B cell (primary cell): ENCODE measurements around the gene TM4SF5. TPM values are rescaled to one million over a fixed set of nuclear protein-coding genes. Genes with fewer than 3 reads are reported as not detected.

Source experiments
- ATAC-seq: fragments of 200-7000 bp; cut with Tn5 transposase; one replicate; pipeline ENCODE4 v1.10.0; 2021; ENCODE audit warnings: low read depth, mild to moderate bottlenecking, moderate number of reproducible peaks, moderate library complexity
- CTCF ChIA-PET: fragments of 350-600 bp; sonication (Branson Sonifier 250); formaldehyde crosslinking; loops from one replicate; lab custom pipeline; 2021; ENCODE audit warnings: antibody characterized with exemption, inconsistent platforms; lab: Charles Lee
- POLR2A ChIA-PET: fragments of 350-600 bp; sonication (Branson Sonifier 250); formaldehyde crosslinking; loops from one replicate; lab custom pipeline; 2021; ENCODE audit warnings: antibody characterized with exemption; lab: Charles Lee
- DNase-seq: peaks from one replicate; pipeline ENCODE4 v3.0.0; 2013
- H2AFZ ChIP-seq: 2 replicates; pipeline ENCODE4 v1.6.1; 2012; ENCODE audit warnings: mild to moderate bottlenecking, low read depth, low read length; ENCODE audit not compliant: insufficient read depth, poor library complexity, severe bottlenecking
- H3K27ac ChIP-seq, 2 donors: 1 replicate in 1 of 2; 2 replicates in 1 of 2; pipeline ENCODE4 v1.5.1; 2012 to 2013; ENCODE audit warnings: low read length in 2 of 2, mild to moderate bottlenecking in 2 of 2, moderate library complexity in 1 of 2
- H3K27me3 ChIP-seq, 4 experiments: fragments of 200-600 bp in 1 of 4; sonication (generic) in 1 of 4; replicated peaks in 1 of 4; 1 replicate in 2 of 4; 2 replicates in 2 of 4; pipeline versions ENCODE4 v1.6.1 to v1.7.0; 2013 to 2016; ENCODE audit warnings: low read length in 3 of 4, mild to moderate bottlenecking in 2 of 4, mixed read lengths in 1 of 4, moderate library complexity in 1 of 4; ENCODE audit not compliant: insufficient read depth in 4 of 4, control insufficient read depth in 3 of 4; ENCODE audit errors: control extremely low read depth in 1 of 4
- H3K36me3 ChIP-seq, 2 experiments: replicated peaks in 1 of 2; 1 replicate in 1 of 2; 2 replicates in 1 of 2; pipeline versions ENCODE4 v1.6.1 to v1.7.1; 2013; ENCODE audit warnings: low read length in 1 of 2; ENCODE audit not compliant: insufficient read depth in 2 of 2, control insufficient read depth in 1 of 2; ENCODE audit errors: control extremely low read depth in 1 of 2, extremely low read depth in 1 of 2
- H3K4me1 ChIP-seq, 2 donors: fragments of 200-600 bp in 1 of 2; sonication (generic) in 1 of 2; 1 replicate in 1 of 2; 2 replicates in 1 of 2; pipeline versions ENCODE4 v1.5.1 to v1.6.1; 2013 to 2017; ENCODE audit warnings: low read length in 2 of 2; ENCODE audit not compliant: control insufficient read depth in 2 of 2, insufficient read depth in 2 of 2
- H3K4me2 ChIP-seq: replicated peaks from 2 replicates; pipeline ENCODE3; 2012; ENCODE audit warnings: mild to moderate bottlenecking, low read depth, low read length; ENCODE audit not compliant: poor library complexity, severe bottlenecking
- H3K4me3 ChIP-seq, 5 experiments: fragments of 200-600 bp in 1 of 5; sonication (generic) in 1 of 5; 1 replicate in 3 of 5; 2 replicates in 2 of 5; pipeline versions ENCODE4 v1.5.1 to v1.7.0; 2011 to 2016; ENCODE audit warnings: low read length in 4 of 5, mild to moderate bottlenecking in 4 of 5, low read depth in 2 of 5, control low read depth in 1 of 5, moderate library complexity in 1 of 5; ENCODE audit not compliant: insufficient read depth in 1 of 5; ENCODE audit errors: control extremely low read depth in 1 of 5, extremely low read depth in 1 of 5
- H3K79me2 ChIP-seq: fragments of 200-600 bp; sonication (generic); one replicate; pipeline ENCODE4 v1.6.0; 2016; ENCODE audit warnings: low read length; ENCODE audit not compliant: control insufficient read depth, insufficient read depth
- H3K9ac ChIP-seq: fragments of 200-600 bp; sonication (generic); 2 replicates; pipeline ENCODE4 v1.6.1; 2017; ENCODE audit warnings: mild to moderate bottlenecking, low read length, moderate library complexity
- H3K9me3 ChIP-seq, 3 donors: one replicate each; pipeline versions ENCODE4 v1.6.1 to v1.7.1; 2013; ENCODE audit warnings: low read length in 2 of 3; ENCODE audit not compliant: control insufficient read depth in 2 of 3, insufficient read depth in 1 of 3; ENCODE audit errors: control extremely low read depth in 1 of 3
- H4K20me1 ChIP-seq: 2 replicates; pipeline ENCODE4 v1.6.0; 2012; ENCODE audit warnings: mild to moderate bottlenecking, low read length; ENCODE audit not compliant: insufficient read depth, control insufficient read depth, poor library complexity, severe bottlenecking
- H3K27ac Mint-ChIP-seq: one replicate; pipeline ENCODE4 v1.8.0; 2021; ENCODE audit warnings: mixed read lengths
- H3K27me3 Mint-ChIP-seq: one replicate; pipeline ENCODE4 v1.8.0; 2021; ENCODE audit warnings: mixed read lengths
- H3K4me1 Mint-ChIP-seq: one replicate; pipeline ENCODE4 v1.8.0; 2021; ENCODE audit warnings: mixed read lengths
- H3K4me3 Mint-ChIP-seq: one replicate; pipeline ENCODE4 v1.8.0; 2021; ENCODE audit warnings: mixed read lengths
- H3K9me3 Mint-ChIP-seq: one replicate; pipeline ENCODE4 v1.8.0; 2022; ENCODE audit warnings: mixed read lengths; ENCODE audit not compliant: insufficient read depth
- CTCF ChIP-seq: fragments of 200-600 bp; IDR thresholded peaks from one replicate; pipeline ENCODE4 v1.8.0; 2022; ENCODE audit warnings: antibody characterized with exemption, mild to moderate bottlenecking
- EZH2 ChIP-seq: IDR thresholded peaks from 2 replicates; pipeline ENCODE4 v1.6.1; 2012; ENCODE audit warnings: borderline replicate concordance, low read depth, mild to moderate bottlenecking, moderate library complexity, low read length; ENCODE audit not compliant: insufficient read depth, poor library complexity, severe bottlenecking
- WGBS: methylation state at CpG from one replicate; pipeline ENCODE4 v1.1.5; 2013; ENCODE audit warnings: missing lambda C conversion rate; ENCODE audit not compliant: insufficient coverage; 5-methylcytosine and 5-hydroxymethylcytosine counted together
- intact Hi-C: fragments of 100-400 bp; cut with micrococcal nuclease; formaldehyde crosslinking; loops from one replicate; pipeline ENCODE4 v1.10.0; 2022
- polyA plus RNA-seq: library from polyadenylated mRNA; depleted of rRNA; stranded (reverse); fragments of >200 nt; gene quantifications from 2 replicates; pipeline ENCODE4 v1.2.3, GENCODE V29; 2012
- total RNA-seq, 2 donors: library from RNA; stranded (reverse); fragments of 120-200 nt in 1 of 2; gene quantifications; 1 replicate in 1 of 2; 2 replicates in 1 of 2; pipeline versions ENCODE4 v1.2.3 to v1.2.4, GENCODE V29; 2013 to 2022

TM4SF5 gene
- total and polyA plus RNA-seq, 2 donors (not counting 1 experiment from before 2014, with no cell fraction given): not detected

- TF ChIP-seq EZH2 (no peak), CTCF (peak; percentile 81)
- DNase-seq: peak; percentile 89
- Mint-ChIP-seq H3K27ac (peak overlapping the region; percentile 93), H3K4me3 (peak overlapping the region; percentile 94), H3K4me1 (peaks cover 30% of the 10 kb centered on the region), H3K27me3 (peaks cover 27% of the 10 kb centered on the region), H3K9me3 (no peaks in the 10 kb centered on the region)
- Histone ChIP-seq H3K79me2 (no peaks in the 10 kb centered on the region), H3K27ac (peak overlapping the region in 1 of 2 donors; percentile 53), H3K4me1 (peaks cover 28 to 33% of the 10 kb centered on the region in 2 donors), H3K27me3 (peaks cover 0 to 44% (median 27%) of the 10 kb centered on the region in 4 experiments), H3K9ac (peak overlapping the region; percentile 70), H3K9me3 (peaks cover 0 to 27% (median 0%) of the 10 kb centered on the region in 3 donors), H3K4me3 (peak overlapping the region; percentile 27 to 70 (median 63)), H3K4me2 (peak overlapping the region; percentile 95), H4K20me1 (no peaks in the 10 kb centered on the region), H3K36me3 (no peaks in the 10 kb centered on the region), H2AFZ (peak overlapping the region; percentile 86)
- POLR2A ChIA-PET: interaction anchor here (0.8 to 1.7 kb wide), 9 partner anchors 16 to 177 kb away, joined by 3 to 5 read pairs (median 3); partner anchors contain the start of genes MED11, MINK1, PFN1 and PLD2
- intact Hi-C loops: loop anchor here (1.0 to 10.0 kb wide), 5 partner anchors 17 to 225 kb away; partner anchors contain the start of genes ARRB2, GGT6, MED11 and PLD2
- ATAC-seq: peak; percentile 94
- CTCF ChIA-PET: interaction anchor here (0.6 to 3.2 kb wide), 28 partner anchors 9 to 151 kb away, joined by 3 to 36 read pairs (median 5); partner anchors contain the start of genes ARRB2, C17orf114, CHRNE and CXCL16
- WGBS: under 1% methylated on average over 89 of the region's 91 CpGs
Measured at GRCh38 chr17:4789951-4790704, 18.4 kb downstream of the TM4SF5 start.
